Tibial nerve (tissue), 4 donors: ENCODE results near the gene INPP4B.

ENCODE experiments used
- CTCF ChIP-seq, 5 experiments: fragments of 200-600 bp in 3 of 5; fragments of 450-650 bp in 2 of 5; sonication (generic) in 3 of 5; IDR thresholded peaks; one replicate each; pipeline ENCODE4 v1.5.1; 2016 to 2019; ENCODE audit warnings: antibody characterized with exemption in 5 of 5, mild to moderate bottlenecking in 3 of 5, moderate library complexity in 2 of 5
- EP300 ChIP-seq, 2 donors: sonication (generic); formaldehyde crosslinking; IDR thresholded peaks; one replicate each; pipeline ENCODE4 v1.6.1; 2017; ENCODE audit warnings: antibody characterized with exemption in 2 of 2, mild to moderate bottlenecking in 1 of 2
- POLR2A ChIP-seq, 2 donors: fragments of 450-650 bp; IDR thresholded peaks; one replicate each; pipeline ENCODE4 v1.6.1; 2017; ENCODE audit warnings: antibody characterized with exemption in 2 of 2, mild to moderate bottlenecking in 2 of 2, moderate library complexity in 2 of 2

GRCh38 chr4:142156256-142156655 is 689.8 kb downstream of the INPP4B start:
- no peak for TF ChIP-seq EP300 (IDR thresholded peaks at IDR 0.05)
- TF ChIP-seq CTCF (IDR thresholded peaks at IDR 0.05), result no peak
- no peak for TF ChIP-seq POLR2A (IDR thresholded peaks at IDR 0.05)
